Astrocyte (in vitro differentiated cells and primary cell): ENCODE results near the gene GNB1. TPM values are rescaled to one million over a fixed set of nuclear protein-coding genes. Genes with fewer than 3 reads are reported as not detected.

ENCODE experiments used
- DNase-seq: peaks from one replicate; pipeline ENCODE4 v3.0.0-alpha.2; 2010; ENCODE audit warnings: low read depth
- FAIRE-seq: peaks from 2 replicates; lab custom pipeline; 2011; peaks lifted over from hg19 to GRCh38; lab: Jason Lieb, UNC
- H2AFZ ChIP-seq: 2 replicates; pipeline ENCODE4 v1.6.0; 2012; ENCODE audit warnings: low read depth, low read length, inconsistent platforms
- H3K27ac ChIP-seq: 2 replicates; pipeline ENCODE4 v1.5.1; 2011; ENCODE audit warnings: low read depth, low read length, inconsistent platforms
- H3K27me3 ChIP-seq: 2 replicates; pipeline ENCODE4 v1.6.0; 2011; ENCODE audit warnings: low read length, inconsistent platforms; ENCODE audit not compliant: insufficient read depth
- H3K36me3 ChIP-seq: 2 replicates; pipeline ENCODE4 v1.5.1; 2011; ENCODE audit warnings: low read length, inconsistent platforms; ENCODE audit not compliant: insufficient read depth
- H3K4me1 ChIP-seq: 2 replicates; pipeline ENCODE4 v1.5.1; 2011; ENCODE audit warnings: low read length, inconsistent platforms; ENCODE audit not compliant: insufficient read depth
- H3K4me2 ChIP-seq: 2 replicates; pipeline ENCODE4 v1.6.0; 2012; ENCODE audit warnings: low read length, inconsistent platforms
- H3K4me3 ChIP-seq: 2 replicates; pipeline ENCODE4 v1.5.1; 2011; ENCODE audit warnings: low read depth, mild to moderate bottlenecking, low read length, inconsistent platforms; ENCODE audit not compliant: insufficient read depth
- H3K79me2 ChIP-seq: 2 replicates; pipeline ENCODE4 v1.6.0; 2012; ENCODE audit warnings: mild to moderate bottlenecking, low read length, inconsistent platforms; ENCODE audit not compliant: insufficient read depth
- H3K9ac ChIP-seq: 2 replicates; pipeline ENCODE4 v1.6.0; 2012; ENCODE audit warnings: mild to moderate bottlenecking, low read length, inconsistent platforms
- H3K9me3 ChIP-seq: 2 replicates; pipeline ENCODE4 v1.5.1; 2012; ENCODE audit warnings: low read depth, mild to moderate bottlenecking, low read length, inconsistent platforms; ENCODE audit not compliant: insufficient read depth
- H4K20me1 ChIP-seq: 2 replicates; pipeline ENCODE4 v1.6.0; 2012; ENCODE audit warnings: low read length, inconsistent platforms; ENCODE audit not compliant: insufficient read depth
- H3K27ac Mint-ChIP-seq: one replicate; pipeline ENCODE4 v1.8.0; 2021; ENCODE audit warnings: mild to moderate bottlenecking, mixed read lengths; ENCODE audit not compliant: unreplicated experiment
- H3K27me3 Mint-ChIP-seq: one replicate; pipeline ENCODE4 v1.8.0; 2021; ENCODE audit warnings: low read depth, mixed read lengths; ENCODE audit not compliant: unreplicated experiment
- H3K36me3 Mint-ChIP-seq: one replicate; pipeline ENCODE4 v1.8.0; 2021; ENCODE audit warnings: low read depth, mixed read lengths; ENCODE audit not compliant: unreplicated experiment
- H3K4me1 Mint-ChIP-seq: one replicate; pipeline ENCODE4 v1.8.0; 2021; ENCODE audit warnings: low read depth, mixed read lengths; ENCODE audit not compliant: unreplicated experiment
- H3K4me3 Mint-ChIP-seq: one replicate; pipeline ENCODE4 v1.8.0; 2021; ENCODE audit warnings: mild to moderate bottlenecking, moderate library complexity, mixed read lengths; ENCODE audit not compliant: unreplicated experiment
- H3K9me3 Mint-ChIP-seq: one replicate; pipeline ENCODE4 v1.8.0; 2021; ENCODE audit warnings: mild to moderate bottlenecking, mixed read lengths; ENCODE audit not compliant: unreplicated experiment
- EZH2 ChIP-seq: IDR thresholded peaks from 2 replicates; pipeline ENCODE4 v1.6.1; 2012; ENCODE audit warnings: mild to moderate bottlenecking, low read length, inconsistent platforms; ENCODE audit not compliant: insufficient read depth
- total RNA-seq: library from RNA; stranded (reverse); gene quantifications from 2 replicates; pipeline ENCODE4 v1.2.1, GENCODE V29; 2021
- TF ChIP-seq, protein P1 (sequence below): IDR thresholded peaks from 2 replicates; pipeline ENCODE4 v1.5.1; 2011; ENCODE audit warnings: low read depth, mild to moderate bottlenecking, inconsistent platforms, low read length, moderate library complexity; ENCODE audit not compliant: insufficient read depth

GNB1 gene
- total RNA-seq, 1 donor from 2014 or later, result 602 TPM

- Mint-ChIP-seq H3K27ac (no peak overlapping the region), H3K9me3 (no peaks in the 10 kb centered on the region), H3K27me3 (peaks cover 7% of the 10 kb centered on the region), H3K4me3 (no peak overlapping the region), H3K4me1 (peaks cover 6% of the 10 kb centered on the region), H3K36me3 (no peaks in the 10 kb centered on the region)
- no peak overlapping the region for H3K4me2 ChIP-seq
- TF ChIP-seq, protein P1, sequence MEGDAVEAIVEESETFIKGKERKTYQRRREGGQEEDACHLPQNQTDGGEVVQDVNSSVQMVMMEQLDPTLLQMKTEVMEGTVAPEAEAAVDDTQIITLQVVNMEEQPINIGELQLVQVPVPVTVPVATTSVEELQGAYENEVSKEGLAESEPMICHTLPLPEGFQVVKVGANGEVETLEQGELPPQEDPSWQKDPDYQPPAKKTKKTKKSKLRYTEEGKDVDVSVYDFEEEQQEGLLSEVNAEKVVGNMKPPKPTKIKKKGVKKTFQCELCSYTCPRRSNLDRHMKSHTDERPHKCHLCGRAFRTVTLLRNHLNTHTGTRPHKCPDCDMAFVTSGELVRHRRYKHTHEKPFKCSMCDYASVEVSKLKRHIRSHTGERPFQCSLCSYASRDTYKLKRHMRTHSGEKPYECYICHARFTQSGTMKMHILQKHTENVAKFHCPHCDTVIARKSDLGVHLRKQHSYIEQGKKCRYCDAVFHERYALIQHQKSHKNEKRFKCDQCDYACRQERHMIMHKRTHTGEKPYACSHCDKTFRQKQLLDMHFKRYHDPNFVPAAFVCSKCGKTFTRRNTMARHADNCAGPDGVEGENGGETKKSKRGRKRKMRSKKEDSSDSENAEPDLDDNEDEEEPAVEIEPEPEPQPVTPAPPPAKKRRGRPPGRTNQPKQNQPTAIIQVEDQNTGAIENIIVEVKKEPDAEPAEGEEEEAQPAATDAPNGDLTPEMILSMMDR, result no peak
- TF ChIP-seq EZH2, result no peak
- H3K27me3 ChIP-seq, result no peaks in the 10 kb centered on the region
- no peak overlapping the region for H3K27ac ChIP-seq
- no peaks in the 10 kb centered on the region for H3K36me3 ChIP-seq
- H3K9ac ChIP-seq, result no peak overlapping the region
- no peaks in the 10 kb centered on the region for H4K20me1 ChIP-seq
- H3K4me1 ChIP-seq, result peaks cover 3% of the 10 kb centered on the region
- no peak overlapping the region for H3K4me3 ChIP-seq
- no peaks in the 10 kb centered on the region for H3K79me2 ChIP-seq
- no peak for DNase-seq
- no peaks in the 10 kb centered on the region for H3K9me3 ChIP-seq
- H2AFZ ChIP-seq, result no peak overlapping the region
- FAIRE-seq, result no peak
Measured at GRCh38 chr1:1899266-1899966, 8.5 kb upstream of the GNB1 start.

GRCh38 chr1:1898246-1898933, 7.5 kb upstream of the GNB1 start:
- no peak overlapping the region for H3K27ac ChIP-seq
- H3K27me3 ChIP-seq, result no peaks in the 10 kb centered on the region
- Mint-ChIP-seq H3K9me3 (no peaks in the 10 kb centered on the region), H3K36me3 (no peaks in the 10 kb centered on the region), H3K27ac (no peak overlapping the region), H3K27me3 (peaks cover 7% of the 10 kb centered on the region), H3K4me3 (no peak overlapping the region), H3K4me1 (peaks cover 6% of the 10 kb centered on the region)
- H3K79me2 ChIP-seq, result no peaks in the 10 kb centered on the region
- H3K9ac ChIP-seq, result no peak overlapping the region
- DNase-seq (no peak), FAIRE-seq (no peak)
- H2AFZ ChIP-seq, result no peak overlapping the region
- no peaks in the 10 kb centered on the region for H3K36me3 ChIP-seq
- no peak overlapping the region for H3K4me3 ChIP-seq
- TF ChIP-seq EZH2, result no peak
- TF ChIP-seq, protein P1, result no peak
- no peak overlapping the region for H3K4me2 ChIP-seq
- H3K9me3 ChIP-seq, result no peaks in the 10 kb centered on the region
- no peaks in the 10 kb centered on the region for H4K20me1 ChIP-seq
- H3K4me1 ChIP-seq, result peaks cover 3% of the 10 kb centered on the region
